Measurements from ENCODE around the gene COL20A1. TPM values are rescaled to one million over a fixed set of nuclear protein-coding genes. Genes with fewer than 3 reads are reported as not detected.

COL20A1 gene
- total and polyA plus RNA-seq, 2 donors (not counting 1 experiment from before 2014, with no cell fraction given) = not detected

GRCh38 chr20:63257629-63258028 is 35.4 kb upstream of the COL20A1 start:
- DNase-seq (no peak), ATAC-seq (ENCODE audit: low read depth) (no peak)
- H4K20me1 ChIP-seq (ENCODE audit: control insufficient read depth, insufficient read depth, low read length, poor library complexity, severe bottlenecking) = no peaks in the 10 kb centered on the region
- Mint-ChIP-seq H3K4me3 (no peak overlapping the region), H3K27me3 (peaks cover 44% of the 10 kb centered on the region), H3K27ac (no peak overlapping the region), H3K4me1 (peaks cover 8% of the 10 kb centered on the region), H3K9me3 (ENCODE audit: insufficient read depth) (no peaks in the 10 kb centered on the region)
- peaks cover 8 to 11% of the 10 kb centered on the region in 2 donors for H3K4me1 ChIP-seq (ENCODE audit: control insufficient read depth in 2 of 2, insufficient read depth in 2 of 2, low read length in 2 of 2)
- no peak overlapping the region for H3K4me3 ChIP-seq (ENCODE audit: control extremely low read depth in 1 of 5, extremely low read depth in 1 of 5, insufficient read depth in 1 of 5, low read depth in 2 of 5, low read length in 4 of 5)
- H3K79me2 ChIP-seq (ENCODE audit: control insufficient read depth, insufficient read depth, low read length) = no peaks in the 10 kb centered on the region
- H2AFZ ChIP-seq (ENCODE audit: insufficient read depth, low read depth, low read length, poor library complexity, severe bottlenecking) = no peak overlapping the region
- intact Hi-C loops (cut with micrococcal nuclease) = no loop called here
- H3K4me2 ChIP-seq (replicated peaks; ENCODE audit: low read depth, low read length, poor library complexity, severe bottlenecking) = no peak overlapping the region
- H3K9ac ChIP-seq (ENCODE audit: low read length) = no peak overlapping the region
- no peak for TF ChIP-seq CTCF (IDR thresholded peaks at IDR 0.05)
- no peak for TF ChIP-seq EZH2 (IDR thresholded peaks at IDR 0.05; ENCODE audit: borderline replicate concordance, insufficient read depth, low read depth, low read length, poor library complexity, severe bottlenecking)
- POLR2A ChIA-PET = no interaction called here
- H3K27ac ChIP-seq (ENCODE audit: low read length in 2 of 2) = no peak overlapping the region
- CTCF ChIA-PET = no interaction called here
- no peaks in the 10 kb centered on the region for H3K9me3 ChIP-seq (ENCODE audit: control extremely low read depth in 1 of 3, control insufficient read depth in 2 of 3, insufficient read depth in 1 of 3, low read length in 2 of 3)
- peaks cover 0 to 47% (median 13%) of the 10 kb centered on the region in 4 experiments for H3K27me3 ChIP-seq (replicated peaks in 1 of 4; ENCODE audit: control extremely low read depth in 1 of 4, control insufficient read depth in 3 of 4, insufficient read depth in 4 of 4, low read length in 3 of 4)
- no peaks in the 10 kb centered on the region for H3K36me3 ChIP-seq (replicated peaks in 1 of 2; ENCODE audit: control extremely low read depth in 1 of 2, control insufficient read depth in 1 of 2, extremely low read depth in 1 of 2, insufficient read depth in 2 of 2, low read length in 1 of 2)
- 93% methylated on average over 8 of the region's 13 CpGs for WGBS (ENCODE audit: insufficient coverage)

DNA sequence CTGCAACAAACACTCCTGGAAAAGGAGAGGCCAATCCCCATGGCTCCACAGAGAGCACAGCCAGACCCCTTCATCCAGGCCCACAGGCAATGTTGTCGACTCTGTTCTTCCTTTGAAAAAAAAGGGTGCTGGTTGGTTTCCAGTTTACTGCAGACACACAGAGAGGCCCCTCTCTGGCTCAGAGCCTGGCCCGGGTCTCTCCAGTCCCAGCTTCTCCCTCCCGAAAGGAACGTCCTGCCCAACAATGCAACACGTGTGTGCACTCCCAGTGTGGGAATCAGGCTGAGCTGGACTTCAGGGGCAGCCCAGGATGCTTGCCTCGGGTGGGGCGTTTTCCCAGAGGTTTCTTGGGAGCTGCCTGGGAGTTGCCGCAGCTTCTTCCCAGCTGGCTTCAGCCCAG is 34.2 kb upstream of the COL20A1 start:
- DNase-seq = no peak
- Mint-ChIP-seq H3K9me3 (ENCODE audit: insufficient read depth) (no peaks in the 10 kb centered on the region), H3K4me1 (peaks cover 3% of the 10 kb centered on the region), H3K4me3 (no peak overlapping the region), H3K27me3 (peaks cover 43% of the 10 kb centered on the region), H3K27ac (no peak overlapping the region)
- intact Hi-C loops (cut with micrococcal nuclease) = no loop called here
- Histone ChIP-seq H3K9ac (ENCODE audit: low read length) (no peak overlapping the region), H3K4me3 (ENCODE audit: control extremely low read depth in 1 of 5, extremely low read depth in 1 of 5, insufficient read depth in 1 of 5, low read depth in 2 of 5, low read length in 4 of 5) (no peak overlapping the region), H3K36me3 (replicated peaks in 1 of 2; ENCODE audit: control extremely low read depth in 1 of 2, control insufficient read depth in 1 of 2, extremely low read depth in 1 of 2, insufficient read depth in 2 of 2, low read length in 1 of 2) (no peaks in the 10 kb centered on the region), H4K20me1 (ENCODE audit: control insufficient read depth, insufficient read depth, low read length, poor library complexity, severe bottlenecking) (no peaks in the 10 kb centered on the region), H3K4me2 (replicated peaks; ENCODE audit: low read depth, low read length, poor library complexity, severe bottlenecking) (no peak overlapping the region), H3K4me1 (ENCODE audit: control insufficient read depth in 2 of 2, insufficient read depth in 2 of 2, low read length in 2 of 2) (peaks cover 0 to 5% of the 10 kb centered on the region in 2 donors), H3K27me3 (replicated peaks in 1 of 4; ENCODE audit: control extremely low read depth in 1 of 4, control insufficient read depth in 3 of 4, insufficient read depth in 4 of 4, low read length in 3 of 4) (peaks cover 0 to 37% (median 7%) of the 10 kb centered on the region in 4 experiments), H2AFZ (ENCODE audit: insufficient read depth, low read depth, low read length, poor library complexity, severe bottlenecking) (no peak overlapping the region), H3K9me3 (ENCODE audit: control extremely low read depth in 1 of 3, control insufficient read depth in 2 of 3, insufficient read depth in 1 of 3, low read length in 2 of 3) (no peaks in the 10 kb centered on the region), H3K79me2 (ENCODE audit: control insufficient read depth, insufficient read depth, low read length) (no peaks in the 10 kb centered on the region), H3K27ac (ENCODE audit: low read length in 2 of 2) (no peak overlapping the region)
- CTCF ChIA-PET = no interaction called here
- POLR2A ChIA-PET = no interaction called here
- 75% methylated on average over 8 of the region's 8 CpGs for WGBS (ENCODE audit: insufficient coverage)
- TF ChIP-seq EZH2 (IDR thresholded peaks at IDR 0.05; ENCODE audit: borderline replicate concordance, insufficient read depth, low read depth, low read length, poor library complexity, severe bottlenecking) (no peak), CTCF (IDR thresholded peaks at IDR 0.05) (no peak)
- ATAC-seq (ENCODE audit: low read depth) = no peak

Data from B cell (primary cell).